ENCODE results near the gene ZEB1.
"Not testable (repeated sequence)": the region's sequence is repeated elsewhere in the genome, so short reads cannot be mapped to it uniquely, and the experiment has no call there.

The ZEB1 gene

DNA sequence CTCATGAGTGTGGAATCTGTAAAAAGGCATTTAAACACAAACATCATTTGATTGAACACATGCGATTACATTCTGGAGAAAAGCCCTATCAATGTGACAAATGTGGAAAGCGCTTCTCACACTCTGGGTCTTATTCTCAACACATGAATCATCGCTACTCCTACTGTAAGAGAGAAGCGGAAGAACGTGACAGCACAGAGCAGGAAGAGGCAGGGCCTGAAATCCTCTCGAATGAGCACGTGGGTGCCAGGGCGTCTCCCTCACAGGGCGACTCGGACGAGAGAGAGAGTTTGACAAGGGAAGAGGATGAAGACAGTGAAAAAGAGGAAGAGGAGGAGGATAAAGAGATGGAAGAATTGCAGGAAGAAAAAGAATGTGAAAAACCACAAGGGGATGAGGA is 207.7 kb downstream of the ZEB1 start:
- in situ Hi-C loops (cut with MboI; ENCODE audit: low pct_unique_long_range_greater_than_20kb, low sequenced_read_pairs), result no loop called here
- peak; percentile 53 for DNase-seq

DNA sequence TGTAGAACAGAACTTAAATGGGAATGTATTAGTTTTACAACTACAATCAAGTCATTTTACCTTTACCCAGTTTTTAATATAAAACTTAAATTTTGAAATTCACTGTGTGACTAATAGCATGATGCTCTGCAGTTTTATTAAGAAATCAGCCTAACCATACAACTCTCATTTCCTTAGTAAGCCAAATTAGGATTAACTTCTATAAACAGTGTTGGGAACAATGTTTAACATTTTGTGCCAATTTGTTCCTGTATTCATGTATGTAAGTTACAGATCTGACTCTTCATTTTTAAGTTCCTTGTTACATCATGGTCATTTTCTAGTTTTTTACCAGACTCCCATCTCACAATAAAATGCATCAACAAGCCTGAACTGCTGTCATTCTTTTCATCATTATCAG is 209.8 kb downstream of the ZEB1 start:
- no peak for DNase-seq
- in situ Hi-C loops (cut with MboI; ENCODE audit: low pct_unique_long_range_greater_than_20kb, low sequenced_read_pairs), result no loop called here

DNA sequence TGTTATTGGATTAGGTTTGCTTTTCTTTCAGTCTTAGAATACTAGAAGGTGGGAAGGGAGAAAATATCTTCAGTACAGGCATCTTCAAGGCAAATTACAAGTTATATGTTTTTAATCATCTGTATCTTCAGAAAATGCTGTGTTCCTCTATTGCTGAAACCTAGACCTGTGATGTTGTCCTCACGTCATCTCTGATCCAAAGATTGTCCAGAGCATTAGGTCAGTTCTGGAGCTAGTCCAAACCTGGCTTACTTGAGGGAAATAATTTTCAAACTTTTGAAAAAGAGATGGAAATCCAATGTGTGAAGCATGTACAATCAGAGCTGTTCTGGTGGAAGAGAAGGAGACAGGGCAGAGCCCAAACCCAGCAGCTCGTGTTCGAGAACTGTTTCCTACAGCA is 217.3 kb downstream of the ZEB1 start:
- no peak for DNase-seq
- in situ Hi-C loops (cut with MboI; ENCODE audit: low pct_unique_long_range_greater_than_20kb, low sequenced_read_pairs), result no loop called here

DNA sequence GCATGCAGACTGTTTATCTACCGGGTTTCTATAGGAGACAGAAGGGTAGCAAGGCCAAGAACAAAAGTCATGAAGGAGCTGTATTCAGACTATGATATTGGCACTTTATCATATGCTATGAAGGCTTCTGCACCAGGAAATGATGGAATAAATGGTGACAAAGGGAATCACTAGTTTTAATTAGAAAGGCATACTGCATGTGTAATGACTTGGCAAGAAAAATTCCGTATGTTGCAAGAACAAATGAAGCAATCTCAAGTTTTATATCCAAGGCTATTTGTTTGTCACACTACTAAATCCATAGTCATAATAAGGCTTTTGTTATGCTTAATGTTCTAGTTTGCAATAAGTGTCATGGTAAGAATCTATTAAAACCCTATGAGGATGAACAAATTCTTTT is 230.9 kb downstream of the ZEB1 start:
- in situ Hi-C loops (cut with MboI; ENCODE audit: low pct_unique_long_range_greater_than_20kb, low sequenced_read_pairs), result no loop called here
- no peak for DNase-seq

DNA sequence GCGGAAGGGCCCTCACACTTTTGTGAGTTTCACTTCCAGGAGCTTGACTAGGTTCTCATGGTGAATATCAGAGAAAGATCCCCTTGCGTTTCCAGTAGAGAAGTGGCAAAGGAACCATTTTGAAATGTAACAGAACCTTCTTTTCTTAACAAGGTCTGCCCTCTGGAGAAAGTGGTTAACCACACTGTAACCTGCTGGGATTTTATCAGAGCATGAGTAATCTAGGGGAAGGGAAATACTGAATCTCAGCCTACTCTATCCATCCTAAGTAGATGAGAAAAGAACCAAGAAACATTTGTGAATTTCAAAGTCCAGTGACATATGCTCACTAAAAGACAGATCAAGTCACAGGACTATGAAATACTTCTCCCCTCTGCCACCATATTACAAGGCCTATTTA is 235.5 kb downstream of the ZEB1 start:
- no peak for DNase-seq
- in situ Hi-C loops (cut with MboI; ENCODE audit: low pct_unique_long_range_greater_than_20kb, low sequenced_read_pairs), result no loop called here

DNA sequence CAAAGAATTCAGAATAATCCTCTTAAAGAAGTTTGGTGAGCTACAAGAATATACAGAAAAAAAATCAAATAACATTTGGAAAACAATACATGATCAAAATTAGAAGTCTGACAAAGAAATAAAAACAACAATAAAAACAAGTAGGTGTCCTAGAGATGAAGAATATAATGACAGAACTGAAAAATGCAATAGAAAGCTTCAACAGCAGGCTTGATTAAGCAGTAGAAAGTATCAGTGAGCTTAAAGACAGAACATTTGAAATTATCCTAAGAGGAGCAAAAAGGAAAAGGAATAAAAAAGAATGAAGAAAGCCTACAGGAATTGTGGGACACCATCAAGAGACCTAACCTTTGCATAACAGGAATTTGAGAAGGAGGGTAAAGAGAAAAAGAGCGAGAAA is 238.8 kb downstream of the ZEB1 start:
- no peak for DNase-seq
- in situ Hi-C loops (cut with MboI; ENCODE audit: low pct_unique_long_range_greater_than_20kb, low sequenced_read_pairs), result no loop called here

DNA sequence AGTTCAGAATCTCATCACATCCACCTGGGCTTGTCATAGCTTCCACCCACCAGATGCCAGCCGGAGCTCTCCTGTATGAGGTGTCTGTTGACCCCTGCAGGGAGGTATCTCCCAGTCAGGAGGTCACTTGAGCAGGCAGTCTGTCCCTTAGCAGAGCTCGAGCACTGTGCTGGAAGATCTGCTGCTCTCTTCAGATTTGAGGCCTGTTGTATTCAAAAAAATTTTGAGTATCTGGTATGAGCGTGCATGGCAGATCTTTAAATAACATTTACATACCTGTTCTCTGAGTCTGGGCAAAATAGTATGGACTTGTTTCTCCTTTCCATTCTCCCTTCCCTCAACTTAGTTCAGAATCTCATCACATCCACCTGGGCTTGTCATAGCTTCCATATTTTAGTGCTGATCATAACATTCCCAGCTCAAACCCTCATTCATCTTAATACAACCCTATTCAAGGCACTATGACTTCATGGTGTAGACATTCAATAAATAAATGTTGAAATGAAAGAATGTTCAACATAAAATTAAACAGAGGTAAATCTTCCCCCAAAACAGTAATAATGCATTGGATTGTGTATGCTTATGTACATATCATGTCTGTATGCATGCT is 249.3 kb downstream of the ZEB1 start:
- in situ Hi-C loops (cut with MboI; ENCODE audit: low pct_unique_long_range_greater_than_20kb, low sequenced_read_pairs); DNase-seq: not testable (repeated sequence)

DNA sequence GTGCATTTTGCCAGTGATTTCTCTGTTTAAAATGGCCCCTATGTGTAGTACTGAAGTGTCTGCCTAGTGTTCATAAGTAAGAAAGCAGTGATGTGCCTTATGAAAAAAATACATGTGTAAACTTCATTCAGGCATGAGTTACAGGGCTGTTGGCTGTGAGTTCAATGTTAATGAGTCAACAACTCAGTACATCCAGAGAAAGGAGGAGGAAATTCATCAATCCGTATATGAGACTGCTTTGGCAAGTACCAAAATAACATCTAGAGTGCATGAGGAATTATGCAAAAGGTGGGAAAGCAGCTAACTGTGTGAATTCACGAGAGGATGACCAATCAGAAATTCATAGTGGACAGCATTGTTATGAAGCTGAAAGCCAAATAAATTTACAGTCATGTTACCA is 255.6 kb downstream of the ZEB1 start:
- in situ Hi-C loops (cut with MboI; ENCODE audit: low pct_unique_long_range_greater_than_20kb, low sequenced_read_pairs), result no loop called here
- DNase-seq, result no peak

DNA sequence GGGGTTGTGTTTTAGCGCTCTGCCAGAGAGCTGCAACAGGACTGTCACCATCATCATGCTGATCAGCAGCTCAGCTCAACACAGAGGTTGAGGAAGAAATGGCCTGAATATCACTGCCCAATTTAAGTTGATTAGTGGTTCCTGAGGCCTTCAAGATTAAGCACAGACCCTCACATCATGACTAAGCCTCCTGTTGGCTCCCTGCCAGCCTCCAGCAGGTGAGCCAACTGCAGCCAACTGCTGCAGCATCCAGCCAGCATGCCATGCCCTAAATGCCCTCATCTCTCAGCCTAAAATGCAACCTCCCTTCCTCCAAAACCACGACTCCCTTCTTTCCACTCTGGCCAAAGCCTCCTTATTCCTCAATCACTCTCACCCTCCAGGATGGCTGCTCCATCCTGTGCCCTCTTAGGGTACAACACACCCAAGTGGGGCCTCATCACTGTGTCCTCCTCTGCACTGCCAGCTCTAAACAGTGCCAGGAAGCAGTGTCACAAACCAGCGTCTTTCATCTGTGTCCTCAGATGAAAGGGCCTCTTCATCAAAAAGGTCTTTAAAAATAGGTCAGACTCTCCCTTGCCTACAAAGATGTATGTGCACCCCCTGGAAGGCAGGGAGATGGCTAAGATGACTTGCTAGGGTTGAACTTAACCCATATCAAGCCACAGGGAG is 259.3 kb downstream of the ZEB1 start:
- in situ Hi-C loops (cut with MboI; ENCODE audit: low pct_unique_long_range_greater_than_20kb, low sequenced_read_pairs), result no loop called here
- DNase-seq, result no peak

DNA sequence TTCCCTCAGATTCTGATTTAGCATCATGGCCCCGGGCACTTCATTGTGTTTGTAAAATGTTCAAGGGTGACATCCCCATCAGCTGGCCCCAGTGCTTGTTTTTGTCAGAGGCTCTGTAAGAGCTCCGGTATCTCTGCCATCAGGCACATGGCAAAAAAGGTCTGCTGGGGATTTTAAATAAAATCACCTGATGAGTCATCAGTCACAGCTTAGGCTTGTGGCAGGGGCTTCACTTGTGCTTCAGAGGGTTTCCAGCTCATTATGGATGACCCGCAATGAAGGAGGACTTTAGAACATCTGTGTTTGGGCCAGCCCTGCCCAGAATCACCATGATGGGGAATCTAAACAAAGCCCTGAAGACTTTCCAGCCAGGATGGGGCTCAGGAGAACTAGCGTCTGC is 259.9 kb downstream of the ZEB1 start:
- no peak for DNase-seq
- in situ Hi-C loops (cut with MboI; ENCODE audit: low pct_unique_long_range_greater_than_20kb, low sequenced_read_pairs), result no loop called here
